NCI-H1694 (cell line): ENCODE results near the gene CLIC5.

ENCODE experiments used
- DNase-seq: peaks from one replicate; lab custom pipeline; 2025; lab: John Stamatoyannopoulos, UW

CLIC5 gene

GRCh38 chr6:46035242-46035641 is 19.6 kb upstream of the CLIC5 start:
- DNase-seq = no peak

GRCh38 chr6:46032110-46032998 is 16.7 kb upstream of the CLIC5 start:
- no peak for DNase-seq

GRCh38 chr6:46029602-46030001 is 13.9 kb upstream of the CLIC5 start:
- DNase-seq = no peak

GRCh38 chr6:46026307-46026706 is 10.6 kb upstream of the CLIC5 start:
- no peak for DNase-seq

GRCh38 chr6:46025573-46025972 is 9.9 kb upstream of the CLIC5 start:
- no peak for DNase-seq

GRCh38 chr6:46024124-46024769 is 8.6 kb upstream of the CLIC5 start:
- DNase-seq = no peak

- no peak for DNase-seq
Measured at GRCh38 chr6:46023216-46023915, 7.7 kb upstream of the CLIC5 start.

- DNase-seq = no peak
Measured at GRCh38 chr6:46022106-46022948, 6.7 kb upstream of the CLIC5 start.

GRCh38 chr6:46017726-46018125 is 2.1 kb upstream of the CLIC5 start:
- DNase-seq = no peak

- no peak for DNase-seq
Measured at GRCh38 chr6:46016063-46016608, 476 bp upstream of the CLIC5 start.

GRCh38 chr6:46014511-46015118 is 1.0 kb downstream of the CLIC5 start:
- no peak for DNase-seq

GRCh38 chr6:46014046-46014445 is 1.6 kb downstream of the CLIC5 start:
- no peak for DNase-seq

- DNase-seq = no peak
Measured at GRCh38 chr6:46013639-46014038, 2.0 kb downstream of the CLIC5 start.

- DNase-seq = no peak
Measured at GRCh38 chr6:46012834-46013233, 2.8 kb downstream of the CLIC5 start.

GRCh38 chr6:46011188-46012085 is 4.2 kb downstream of the CLIC5 start:
- no peak for DNase-seq

GRCh38 chr6:46010771-46011170 is 4.9 kb downstream of the CLIC5 start:
- DNase-seq = no peak

GRCh38 chr6:46010270-46010669 is 5.4 kb downstream of the CLIC5 start:
- DNase-seq = no peak

- no peak for DNase-seq
Measured at GRCh38 chr6:46002264-46002663, 13.4 kb downstream of the CLIC5 start.

- DNase-seq = no peak
Measured at GRCh38 chr6:46000905-46001304, 14.8 kb downstream of the CLIC5 start.

- no peak for DNase-seq
Measured at GRCh38 chr6:45998524-45998923, 17.1 kb downstream of the CLIC5 start.
